HTERT RPE-1 (cell line): ENCODE measurements around the gene KCNQ5.

ENCODE experiments used
- in situ Hi-C: fragments of 300-500 bp; cut with MboI; formaldehyde crosslinking; loops from 4 replicates; pipeline ENCODE4 v1.14.3; 2020; ENCODE audit warnings: low sequenced_read_pairs

The KCNQ5 gene

DNA sequence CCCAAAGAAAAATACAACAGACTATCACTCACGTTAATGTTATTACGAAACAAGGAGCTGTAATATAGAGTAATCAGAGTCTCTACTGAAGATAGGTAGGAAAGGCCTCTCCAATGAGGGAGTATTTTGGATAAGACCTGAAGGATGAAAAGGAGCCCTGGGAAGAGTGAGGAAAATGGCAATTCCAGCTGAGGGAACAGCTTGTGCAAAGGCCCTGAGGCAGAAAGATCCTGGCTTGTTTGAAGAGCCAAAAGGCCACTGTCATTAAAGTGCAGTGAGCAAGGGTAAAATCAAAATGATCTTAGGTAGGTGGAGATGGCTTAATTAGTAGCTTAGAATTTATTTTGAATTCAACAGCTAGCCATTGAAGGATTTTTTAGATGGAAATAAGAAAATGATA is 464.9 kb downstream of the KCNQ5 start:
- in situ Hi-C loops = no loop called here

- in situ Hi-C loops = no loop called here
Observed at GRCh38 chr6:73088138-73088813, 466.4 kb downstream of the KCNQ5 start.

DNA sequence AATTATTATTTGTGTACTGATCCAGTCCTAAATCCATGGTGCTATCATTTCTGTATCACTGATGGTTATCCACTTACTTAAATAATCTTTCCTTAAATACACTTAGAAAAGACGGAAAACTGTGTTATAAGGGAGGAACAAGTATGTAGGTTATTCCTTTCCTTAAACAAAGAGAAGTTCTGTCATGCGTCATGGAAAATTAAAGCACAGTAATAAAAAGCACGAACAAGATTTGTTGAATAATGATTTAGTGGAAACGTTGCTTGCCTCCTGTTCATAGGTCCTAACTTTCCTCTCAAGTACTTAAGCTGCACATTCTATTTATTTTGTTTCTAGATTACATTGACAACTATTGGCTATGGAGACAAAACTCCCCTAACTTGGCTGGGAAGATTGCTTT is 483.1 kb downstream of the KCNQ5 start:
- in situ Hi-C loops = no loop called here

- in situ Hi-C loops = no loop called here
Observed at GRCh38 chr6:73107016-73107415, 485.2 kb downstream of the KCNQ5 start.

GRCh38 chr6:73108949-73109348 is 487.1 kb downstream of the KCNQ5 start:
- in situ Hi-C loops = no loop called here

GRCh38 chr6:73109659-73110058 is 487.8 kb downstream of the KCNQ5 start:
- in situ Hi-C loops = no loop called here

GRCh38 chr6:73116330-73116729 is 494.5 kb downstream of the KCNQ5 start:
- in situ Hi-C loops = no loop called here

GRCh38 chr6:73121421-73121993 is 499.6 kb downstream of the KCNQ5 start:
- in situ Hi-C loops = no loop called here

- in situ Hi-C loops = no loop called here
Observed at GRCh38 chr6:73123632-73124329, 501.9 kb downstream of the KCNQ5 start.

DNA sequence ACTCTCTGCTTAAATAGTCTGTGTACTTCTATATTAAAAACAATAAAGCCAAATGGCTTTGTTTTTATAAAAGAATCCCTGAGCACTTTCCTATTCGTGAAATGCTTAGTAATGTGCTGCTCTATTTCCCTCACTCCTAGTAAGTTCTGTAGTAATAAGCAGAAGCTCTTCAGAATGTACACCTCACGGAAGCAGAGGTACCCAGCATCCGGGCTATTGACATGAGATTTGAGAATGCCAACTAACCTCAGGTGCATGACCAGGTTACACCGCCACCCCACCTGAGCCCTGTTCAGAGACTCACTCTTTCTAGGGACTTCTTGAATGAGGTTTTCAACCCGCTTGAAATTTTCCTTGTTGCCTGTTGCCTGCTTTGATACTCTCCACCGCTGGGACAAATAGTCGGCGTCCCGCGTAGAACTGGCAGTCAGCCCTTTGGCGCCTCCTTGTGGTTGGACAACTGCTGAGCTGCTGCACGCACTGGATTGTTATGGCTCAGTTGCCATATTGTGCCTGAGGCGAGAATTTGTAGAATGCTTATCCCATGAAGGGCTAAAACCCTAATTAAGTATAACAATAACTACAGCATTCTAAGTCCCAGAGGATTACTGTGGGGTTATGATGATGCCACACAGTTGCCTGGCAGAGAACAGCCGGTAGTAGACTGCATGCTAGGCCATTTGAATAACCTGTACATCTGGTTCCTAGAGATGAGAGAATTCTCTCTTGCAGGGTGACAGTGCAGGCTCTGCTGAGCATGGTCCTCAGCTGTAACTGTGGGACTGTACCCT is 508.0 kb downstream of the KCNQ5 start:
- in situ Hi-C loops = no loop called here

GRCh38 chr6:73131706-73132105 is 509.8 kb downstream of the KCNQ5 start:
- in situ Hi-C loops = no loop called here

DNA sequence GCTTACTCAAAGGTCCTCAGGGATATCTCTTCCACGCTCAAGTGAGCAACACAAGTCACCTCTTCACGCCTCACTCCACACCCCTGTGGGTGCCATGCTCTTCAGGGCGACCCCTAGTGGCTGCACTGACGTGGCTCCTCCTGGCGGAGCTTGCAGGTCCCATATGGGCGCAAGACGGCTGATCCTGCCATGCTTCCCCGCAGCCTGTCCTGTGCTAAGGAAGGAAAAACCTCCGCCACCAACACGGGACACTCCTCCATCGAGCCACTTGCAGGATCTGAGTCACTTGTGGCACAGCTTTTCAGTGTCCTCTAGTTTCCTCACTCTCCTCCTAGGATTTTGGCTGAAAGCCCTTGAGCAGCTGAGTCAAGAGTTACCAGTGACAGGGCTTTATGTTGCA is 512.7 kb downstream of the KCNQ5 start:
- in situ Hi-C loops = no loop called here

DNA sequence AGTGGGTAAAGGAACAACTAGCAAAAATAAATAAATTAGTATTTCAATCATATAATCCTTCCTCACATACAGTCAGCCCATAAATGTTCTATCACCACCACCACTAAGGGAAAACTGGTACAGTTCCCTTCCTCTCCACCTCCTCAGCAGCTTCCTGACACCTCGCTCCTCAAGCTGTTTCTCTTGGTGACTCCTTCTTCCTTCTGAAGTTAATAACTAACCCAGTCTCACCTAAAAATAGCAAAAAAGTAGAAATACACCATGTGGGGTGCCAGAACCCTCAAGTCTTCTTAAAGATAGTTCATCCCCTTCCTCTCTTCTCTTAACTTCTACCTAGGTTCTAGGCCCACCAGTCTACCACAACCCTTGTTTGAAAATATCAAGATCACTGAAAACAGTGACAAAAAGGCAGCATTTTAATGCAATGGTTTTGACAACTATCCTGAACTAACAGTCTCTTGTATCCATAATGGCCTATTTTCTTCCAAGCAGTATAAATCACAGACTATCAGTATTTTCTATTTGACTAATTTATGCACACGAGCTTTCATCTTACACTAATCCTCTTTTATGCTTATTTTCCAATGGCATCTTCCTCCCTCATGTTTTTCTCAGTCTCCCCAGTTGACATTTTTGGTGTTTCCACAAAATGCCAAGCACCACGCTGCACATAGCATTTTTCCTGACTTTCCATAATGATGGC is 518.0 kb downstream of the KCNQ5 start:
- in situ Hi-C loops = no loop called here

DNA sequence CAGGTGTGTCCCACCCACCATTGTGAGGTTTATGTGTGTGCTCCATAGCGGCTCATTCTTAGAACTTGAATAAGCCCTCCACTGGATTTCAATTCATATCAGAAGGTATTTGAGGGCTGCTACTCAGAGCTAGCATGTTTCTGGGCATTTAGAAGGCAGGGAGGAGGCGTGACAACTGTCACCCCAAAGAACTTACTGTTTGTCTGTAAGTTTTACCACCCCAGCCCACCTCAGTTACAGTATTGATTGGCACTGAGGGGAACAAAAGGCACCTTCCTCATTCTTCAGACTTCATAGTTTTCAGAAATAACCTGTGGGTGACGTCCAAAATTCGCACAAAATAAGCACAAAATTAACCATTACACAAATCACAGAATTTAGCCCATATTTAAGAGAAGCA is 521.7 kb downstream of the KCNQ5 start:
- in situ Hi-C loops = no loop called here

DNA sequence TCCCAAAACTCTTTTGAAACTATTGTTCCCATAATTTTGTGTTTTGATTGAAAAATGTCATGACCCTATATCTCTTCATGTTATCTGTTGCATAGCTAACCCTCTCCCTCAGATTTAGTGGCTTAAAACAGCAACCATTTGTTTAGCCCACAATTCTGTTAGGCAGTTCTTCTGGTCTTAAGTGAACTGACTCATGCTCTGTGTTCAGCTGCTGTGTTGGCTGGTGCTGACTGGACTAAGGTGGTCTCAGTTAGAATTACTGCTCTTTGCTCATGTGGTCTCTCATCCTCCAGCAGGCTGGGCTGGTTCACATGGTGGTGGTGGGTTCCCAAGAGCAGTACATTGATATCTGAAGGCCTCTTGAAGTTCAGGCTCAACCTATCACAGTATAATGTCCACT is 522.7 kb downstream of the KCNQ5 start:
- in situ Hi-C loops = no loop called here

DNA sequence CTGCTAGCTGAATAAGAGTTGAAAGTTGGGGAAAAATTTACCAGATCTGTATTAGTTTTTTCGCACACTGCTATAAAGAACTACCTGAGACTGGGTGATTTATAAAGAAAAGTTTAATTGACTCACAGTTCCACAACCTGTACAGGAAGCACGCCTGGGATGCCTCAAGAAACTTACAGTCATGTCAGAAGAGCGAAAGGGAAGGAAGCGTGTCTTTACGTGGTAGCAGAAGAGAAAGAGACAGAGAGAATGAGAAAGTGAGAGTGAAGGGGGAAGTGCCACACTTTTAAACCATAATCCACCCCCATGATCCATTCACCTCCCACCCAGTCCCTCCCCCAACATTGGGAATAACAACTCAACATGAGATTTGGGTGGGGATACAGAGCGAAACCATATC is 523.8 kb downstream of the KCNQ5 start:
- in situ Hi-C loops = no loop called here

- in situ Hi-C loops = no loop called here
Observed at GRCh38 chr6:73151732-73152131, 529.9 kb downstream of the KCNQ5 start.

- in situ Hi-C loops = no loop called here
Observed at GRCh38 chr6:73152556-73152955, 530.7 kb downstream of the KCNQ5 start.

- in situ Hi-C loops = no loop called here
Observed at GRCh38 chr6:73152966-73153757, 531.3 kb downstream of the KCNQ5 start.
